HG03196 (cell line): Measurements from ENCODE around the gene GPS2.
A peak's percentile ranks its signal among the peaks of the same experiment; 100 is the strongest.

ENCODE experiments used
- ATAC-seq: cut with Tn5 transposase; IDR thresholded peaks from one replicate; pipeline ENCODE4 v1.9.1; 2021; ENCODE audit not compliant: unreplicated experiment

GPS2 gene

GRCh38 chr17:7314719-7315569, at the start of gene GPS2:
TSS of gene GPS2 (minus strand) at chr17:7315360. CDS start at chr17:7315052, 308 bp downstream.
- peak; percentile 63 for ATAC-seq

- no peak for ATAC-seq
Observed at GRCh38 chr17:7363311-7363710, 48.2 kb upstream of the GPS2 start.

- ATAC-seq: no peak
Observed at GRCh38 chr17:7361906-7362305, 46.7 kb upstream of the GPS2 start.

GRCh38 chr17:7357381-7357780, 42.2 kb upstream of the GPS2 start:
- no peak for ATAC-seq

GRCh38 chr17:7356756-7357155, 41.6 kb upstream of the GPS2 start:
- ATAC-seq: no peak

GRCh38 chr17:7356072-7356549, 41.0 kb upstream of the GPS2 start:
- no peak for ATAC-seq

- no peak for ATAC-seq
Observed at GRCh38 chr17:7355573-7355972, 40.4 kb upstream of the GPS2 start.

- no peak for ATAC-seq
Observed at GRCh38 chr17:7355053-7355452, 39.9 kb upstream of the GPS2 start, which contains the start of gene TMEM95. TSS of gene TMEM95 (plus strand) at chr17:7355156. CDS start at chr17:7355205, 49 bp downstream.

GRCh38 chr17:7354262-7354843, 39.2 kb upstream of the GPS2 start:
- ATAC-seq: no peak

GRCh38 chr17:7352910-7353635, 37.9 kb upstream of the GPS2 start:
- ATAC-seq: no peak

GRCh38 chr17:7352503-7352889, 37.3 kb upstream of the GPS2 start:
- no peak for ATAC-seq

GRCh38 chr17:7351665-7352502, 36.7 kb upstream of the GPS2 start, which contains the start of gene KCTD11:
TSS of gene KCTD11 (plus strand) at chr17:7352162.
- ATAC-seq: peak; percentile 68

GRCh38 chr17:7348478-7349242, 33.5 kb upstream of the GPS2 start:
- no peak for ATAC-seq

GRCh38 chr17:7347630-7348477, 32.7 kb upstream of the GPS2 start:
- no peak for ATAC-seq

GRCh38 chr17:7346761-7347614, 31.8 kb upstream of the GPS2 start:
- no peak for ATAC-seq

- ATAC-seq: no peak
Observed at GRCh38 chr17:7343250-7343649, 28.1 kb upstream of the GPS2 start.

- no peak for ATAC-seq
Observed at GRCh38 chr17:7341842-7342241, 26.7 kb upstream of the GPS2 start.

- no peak for ATAC-seq
Observed at GRCh38 chr17:7340179-7340578, 25.0 kb upstream of the GPS2 start.
